T follicular helper cell (primary cell): ENCODE data around the gene KLRC4.
"Not testable (repeated sequence)": the region's sequence is repeated elsewhere in the genome, so short reads cannot be mapped to it uniquely, and the experiment has no call there.

Experiments
- DNase-seq: peaks from one replicate; pipeline ENCODE4 v3.0.0-alpha.2; 2020; ENCODE audit warnings: low read depth
- total RNA-seq, 2 experiments: gene quantifications; one replicate each; lab custom pipeline; 2026; lab: John Stamatoyannopoulos, UW

KLRC4 gene
- total RNA-seq = 0 reads per million in 2 experiments

GRCh38 chr12:10409392-10409791, at the start of gene KLRC4:
TSS of gene KLRC4 (minus strand) at chr12:10409757. CDS start at chr12:10409575, 182 bp downstream.
- DNase-seq = no peak

- DNase-seq = no peak
Observed at GRCh38 chr12:10457760-10458159, 48.2 kb upstream of the KLRC4 start.

GRCh38 chr12:10456856-10457255, 47.3 kb upstream of the KLRC4 start:
- no peak for DNase-seq

GRCh38 chr12:10455766-10456165, 46.2 kb upstream of the KLRC4 start:
- DNase-seq = no peak

- DNase-seq = no peak
Observed at GRCh38 chr12:10454531-10454930, 45.0 kb upstream of the KLRC4 start.

GRCh38 chr12:10453156-10453555, 43.6 kb upstream of the KLRC4 start, which contains the start of gene KLRC1:
TSS of gene KLRC1 (minus strand) at chr12:10453377. CDS start at chr12:10451156, 2,221 bp downstream.
- no peak for DNase-seq

GRCh38 chr12:10448236-10448635, 38.7 kb upstream of the KLRC4 start:
- DNase-seq = no peak

- not testable (repeated sequence) for DNase-seq
Observed at GRCh38 chr12:10446052-10446451, 36.5 kb upstream of the KLRC4 start.

GRCh38 chr12:10441144-10441543, 31.6 kb upstream of the KLRC4 start:
- not testable (repeated sequence) for DNase-seq

- DNase-seq = not testable (repeated sequence)
Observed at GRCh38 chr12:10439608-10440274, 30.2 kb upstream of the KLRC4 start.

- DNase-seq = not testable (repeated sequence)
Observed at GRCh38 chr12:10437601-10438000, 28.0 kb upstream of the KLRC4 start.

- not testable (repeated sequence) for DNase-seq
Observed at GRCh38 chr12:10435816-10436215, 26.3 kb upstream of the KLRC4 start, which contains the start of gene KLRC2. TSS of gene KLRC2 (minus strand) at chr12:10436010. CDS start at chr12:10435986, 24 bp downstream.

- not testable (repeated sequence) for DNase-seq
Observed at GRCh38 chr12:10430623-10431022, 21.1 kb upstream of the KLRC4 start.

GRCh38 chr12:10425938-10426337, 16.4 kb upstream of the KLRC4 start:
- DNase-seq = not testable (repeated sequence)

- DNase-seq = not testable (repeated sequence)
Observed at GRCh38 chr12:10424260-10424899, 14.8 kb upstream of the KLRC4 start.

GRCh38 chr12:10422159-10422558, 12.6 kb upstream of the KLRC4 start:
- not testable (repeated sequence) for DNase-seq

- DNase-seq = not testable (repeated sequence)
Observed at GRCh38 chr12:10420334-10420733, 10.8 kb upstream of the KLRC4 start, which contains the start of gene KLRC3. TSS of gene KLRC3 (minus strand) at chr12:10420595. CDS start at chr12:10420550, 45 bp downstream.

GRCh38 chr12:10408842-10409241, 715 bp downstream of the KLRC4 start:
- DNase-seq = no peak

GRCh38 chr12:10406725-10407124, 2.8 kb downstream of the KLRC4 start:
- no peak for DNase-seq

- no peak for DNase-seq
Observed at GRCh38 chr12:10405294-10405693, 4.3 kb downstream of the KLRC4 start.

- DNase-seq = no peak
Observed at GRCh38 chr12:10404798-10405197, 4.8 kb downstream of the KLRC4 start.

- no peak for DNase-seq
Observed at GRCh38 chr12:10400829-10401228, 8.7 kb downstream of the KLRC4 start.

- DNase-seq = no peak
Observed at GRCh38 chr12:10398168-10398567, 11.4 kb downstream of the KLRC4 start.
